ENCODE measurements around the gene APLP1.

DNA sequence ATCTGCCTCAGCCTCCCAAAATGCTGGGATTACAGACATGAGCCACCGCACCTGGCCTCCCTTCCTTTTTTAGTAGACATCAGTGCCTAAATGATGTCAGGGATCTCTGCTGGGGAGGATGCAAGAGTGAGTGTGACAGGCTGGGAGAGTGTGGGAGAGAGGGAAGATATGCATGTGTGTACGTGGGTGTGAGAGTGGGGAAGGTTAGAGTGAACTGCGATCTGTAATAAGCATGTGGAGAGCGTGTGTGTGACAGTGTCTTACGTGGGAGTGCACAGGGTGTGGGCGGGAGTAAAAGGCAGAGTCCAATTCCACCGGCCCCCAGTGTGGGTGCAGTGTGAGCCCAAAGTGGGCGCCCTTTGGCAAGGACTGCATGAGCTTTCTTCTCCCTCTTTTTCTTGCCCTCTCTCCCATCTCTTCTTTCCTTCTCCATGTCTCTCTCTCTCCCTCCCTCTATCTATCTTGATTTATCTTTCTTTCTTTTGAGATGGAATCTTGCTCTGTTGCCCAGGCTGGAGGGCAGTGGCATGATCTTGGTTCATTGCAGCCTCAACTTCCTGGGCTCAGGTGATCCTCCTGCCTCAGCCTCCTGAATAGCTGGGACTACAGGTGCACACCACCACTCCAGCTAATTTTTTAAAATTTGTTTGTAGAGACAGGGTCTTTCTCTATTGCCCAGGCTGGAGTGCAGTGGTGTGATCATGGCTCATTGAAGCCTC lies 15.2 kb upstream of the APLP1 start:
- TF ChIP-seq EZH2 (IDR thresholded peaks at IDR 0.05) (no peak), POLR2AphosphoS5 (IDR thresholded peaks at IDR 0.05; ENCODE audit: borderline replicate concordance, low read depth, low read length) (no peak)

Data from SK-N-MC (cell line).